ENCODE measurements around the gene LRRC3B.

Gene LRRC3B

GRCh38 chr3:26648461-26648860 is 25.9 kb downstream of the LRRC3B start:
- TF ChIP-seq POLR2A (IDR thresholded peaks at IDR 0.05; ENCODE audit: low read depth, low read length): no peak
- DNase-seq (ENCODE audit: insufficient read length, low spot score) (no peak), FAIRE-seq (no peak)

GRCh38 chr3:26652164-26652563 is 29.6 kb downstream of the LRRC3B start:
- no peak for TF ChIP-seq POLR2A (IDR thresholded peaks at IDR 0.05; ENCODE audit: low read depth, low read length)
- FAIRE-seq (no peak), DNase-seq (ENCODE audit: insufficient read length, low spot score) (no peak)

GRCh38 chr3:26653811-26654425 is 31.3 kb downstream of the LRRC3B start:
- no peak for TF ChIP-seq POLR2A (IDR thresholded peaks at IDR 0.05; ENCODE audit: low read depth, low read length)
- DNase-seq (ENCODE audit: insufficient read length, low spot score): no peak
- FAIRE-seq: no peak

- FAIRE-seq (no peak), DNase-seq (ENCODE audit: insufficient read length, low spot score) (no peak)
- TF ChIP-seq POLR2A (IDR thresholded peaks at IDR 0.05; ENCODE audit: low read depth, low read length): no peak
Measured at GRCh38 chr3:26655231-26655630, 32.7 kb downstream of the LRRC3B start.

- DNase-seq (ENCODE audit: insufficient read length, low spot score) (no peak), FAIRE-seq (no peak)
- no peak for TF ChIP-seq POLR2A (IDR thresholded peaks at IDR 0.05; ENCODE audit: low read depth, low read length)
Measured at GRCh38 chr3:26657348-26657976, 34.9 kb downstream of the LRRC3B start.

- FAIRE-seq (no peak), DNase-seq (ENCODE audit: insufficient read length, low spot score) (no peak)
- no peak for TF ChIP-seq POLR2A (IDR thresholded peaks at IDR 0.05; ENCODE audit: low read depth, low read length)
Measured at GRCh38 chr3:26668171-26668570, 45.6 kb downstream of the LRRC3B start.

- FAIRE-seq (no peak), DNase-seq (ENCODE audit: insufficient read length, low spot score) (no peak)
- no peak for TF ChIP-seq POLR2A (IDR thresholded peaks at IDR 0.05; ENCODE audit: low read depth, low read length)
Measured at GRCh38 chr3:26668696-26669095, 46.1 kb downstream of the LRRC3B start.

- TF ChIP-seq POLR2A (IDR thresholded peaks at IDR 0.05; ENCODE audit: low read depth, low read length): no peak
- no peak for DNase-seq (ENCODE audit: insufficient read length, low spot score)
- FAIRE-seq: no peak
Measured at GRCh38 chr3:26675336-26675735, 52.8 kb downstream of the LRRC3B start.

GRCh38 chr3:26681632-26682031 is 59.1 kb downstream of the LRRC3B start:
- FAIRE-seq (no peak), DNase-seq (ENCODE audit: insufficient read length, low spot score) (no peak)
- TF ChIP-seq POLR2A (IDR thresholded peaks at IDR 0.05; ENCODE audit: low read depth, low read length): no peak

- no peak for FAIRE-seq
- no peak for TF ChIP-seq POLR2A (IDR thresholded peaks at IDR 0.05; ENCODE audit: low read depth, low read length)
- no peak for DNase-seq (ENCODE audit: insufficient read length, low spot score)
Measured at GRCh38 chr3:26682406-26682805, 59.8 kb downstream of the LRRC3B start.

GRCh38 chr3:26683902-26684301 is 61.3 kb downstream of the LRRC3B start:
- no peak for DNase-seq (ENCODE audit: insufficient read length, low spot score)
- no peak for FAIRE-seq
- no peak for TF ChIP-seq POLR2A (IDR thresholded peaks at IDR 0.05; ENCODE audit: low read depth, low read length)

GRCh38 chr3:26687466-26687865 is 64.9 kb downstream of the LRRC3B start:
- DNase-seq (ENCODE audit: insufficient read length, low spot score): no peak
- FAIRE-seq: no peak
- TF ChIP-seq POLR2A (IDR thresholded peaks at IDR 0.05; ENCODE audit: low read depth, low read length): no peak

GRCh38 chr3:26699553-26699952 is 77.0 kb downstream of the LRRC3B start:
- DNase-seq (ENCODE audit: insufficient read length, low spot score) (no peak), FAIRE-seq (no peak)
- no peak for TF ChIP-seq POLR2A (IDR thresholded peaks at IDR 0.05; ENCODE audit: low read depth, low read length)

- TF ChIP-seq POLR2A (IDR thresholded peaks at IDR 0.05; ENCODE audit: low read depth, low read length): no peak
- DNase-seq (ENCODE audit: insufficient read length, low spot score) (no peak), FAIRE-seq (no peak)
Measured at GRCh38 chr3:26703519-26703918, 80.9 kb downstream of the LRRC3B start.

- no peak for TF ChIP-seq POLR2A (IDR thresholded peaks at IDR 0.05; ENCODE audit: low read depth, low read length)
- DNase-seq (ENCODE audit: insufficient read length, low spot score): no peak
- no peak for FAIRE-seq
Measured at GRCh38 chr3:26704736-26705135, 82.2 kb downstream of the LRRC3B start.
